Panc1 (cell line): ENCODE results near the gene LY6G5B. TPM values are rescaled to one million over a fixed set of nuclear protein-coding genes. Genes with fewer than 3 reads are reported as not detected.

Experiments
- ATAC-seq: fragments of 200-7000 bp; cut with Tn5 transposase; 2 replicates; pipeline ENCODE4 v1.9.1; 2020; ENCODE audit warnings: mild to moderate bottlenecking, moderate library complexity
- BruUV-seq: library from RNA; stranded (reverse); fragments of 400-500 nt; replicated peaks from 2 replicates; lab custom pipeline; 2021; lab: Mats Ljungman, UMichigan
- CTCF ChIA-PET: fragments of 300-600 bp; sonication (Branson Sonifier 250); formaldehyde crosslinking; loops from one replicate; lab custom pipeline; 2022; ENCODE audit warnings: antibody characterized with exemption; lab: Charles Lee
- POLR2A ChIA-PET: fragments of 300-600 bp; sonication (Branson Sonifier 250); formaldehyde crosslinking; loops from one replicate; lab custom pipeline; 2022; ENCODE audit warnings: antibody characterized with exemption; lab: Charles Lee
- DNase-seq: peaks from one replicate; pipeline ENCODE4 v3.0.0-alpha.2; 2010; ENCODE audit warnings: low read depth, low spot score
- H3K27ac ChIP-seq: 2 replicates; pipeline ENCODE4 v1.5.1; 2011; ENCODE audit warnings: mild to moderate bottlenecking, low read length, inconsistent platforms
- H3K27me3 ChIP-seq: fragments of 200-500 bp; sonication (Bioruptor generic); 2 replicates; pipeline ENCODE4 v1.6.0; 2014; ENCODE audit warnings: low read length, inconsistent platforms; ENCODE audit not compliant: control insufficient read depth, insufficient read depth
- H3K36me3 ChIP-seq: fragments of 200-500 bp; sonication (Bioruptor generic); 2 replicates; pipeline ENCODE4 v1.5.1; 2014; ENCODE audit warnings: inconsistent platforms, mild to moderate bottlenecking, low read length, moderate library complexity; ENCODE audit not compliant: control insufficient read depth, insufficient read depth
- H3K4me1 ChIP-seq: 2 replicates; pipeline ENCODE4 v1.5.1; 2011; ENCODE audit warnings: inconsistent platforms, mild to moderate bottlenecking, low read length, moderate library complexity; ENCODE audit not compliant: control insufficient read depth, insufficient read depth
- H3K4me3 ChIP-seq, 2 experiments: 2 replicates each; pipeline ENCODE4 v1.5.1; 2011 to 2012; ENCODE audit warnings: low read depth in 2 of 2, low read length in 2 of 2, mild to moderate bottlenecking in 2 of 2, inconsistent platforms in 1 of 2, moderate library complexity in 1 of 2
- H3K9me3 ChIP-seq: fragments of 200-500 bp; sonication (Bioruptor generic); 2 replicates; pipeline ENCODE4 v1.5.1; 2014; ENCODE audit warnings: low read depth, mild to moderate bottlenecking, inconsistent platforms, low read length, moderate library complexity; ENCODE audit not compliant: control insufficient read depth, insufficient read depth
- CTCF ChIP-seq: fragments of 450-650 bp; IDR thresholded peaks from 2 replicates; pipeline ENCODE4 v1.5.1; 2017; ENCODE audit warnings: mild to moderate bottlenecking
- POLR2AphosphoS5 ChIP-seq: IDR thresholded peaks from 2 replicates; pipeline ENCODE4 v1.6.1; 2012; ENCODE audit warnings: mild to moderate bottlenecking, low read depth, low read length, moderate library complexity
- REST ChIP-seq, 2 experiments: IDR thresholded peaks; 2 replicates each; pipeline ENCODE4 v1.6.1; 2011 to 2012; ENCODE audit warnings: low read depth in 2 of 2, control low read depth in 1 of 2, low read length in 1 of 2, mild to moderate bottlenecking in 1 of 2, moderate library complexity in 1 of 2; ENCODE audit not compliant: insufficient read depth in 1 of 2
- SIN3A ChIP-seq: IDR thresholded peaks from 2 replicates; pipeline ENCODE4 v1.6.1; 2012; ENCODE audit warnings: low read depth, mild to moderate bottlenecking, low read length, moderate library complexity, borderline replicate concordance; ENCODE audit not compliant: insufficient read depth
- TCF7L2 ChIP-seq: IDR thresholded peaks from 2 replicates; pipeline ENCODE4 v1.6.1; 2011; ENCODE audit warnings: mild to moderate bottlenecking, low read depth, low read length, inconsistent platforms
- in situ Hi-C: cut with HindIII; loops from 2 replicates; pipeline ENCODE4 v1.10.0; 2016; ENCODE audit warnings: low sequenced_read_pairs, low pct_unique_long_range_greater_than_20kb
- intact Hi-C: fragments of 100-400 bp; cut with micrococcal nuclease; formaldehyde crosslinking; loops from one replicate; pipeline ENCODE4 v1.10.0; 2022; ENCODE audit not compliant: unreplicated experiment
- total RNA-seq: library from RNA; stranded (reverse); gene quantifications from one replicate; pipeline ENCODE4 v1.2.1, GENCODE V29; 2021; ENCODE audit not compliant: unreplicated experiment

The LY6G5B gene
- total RNA-seq, 1 experiment from 2014 or later: 21.2 TPM

- H3K4me1 ChIP-seq: peaks cover 31% of the 10 kb centered on the region
- CTCF ChIA-PET: interaction anchor here (0.7 kb wide), 1 partner anchor 9 kb away, joined by 6 read pairs; no protein-coding TSS in a partner anchor
- in situ Hi-C loops (no loop called here), intact Hi-C loops (no loop called here)
- POLR2A ChIA-PET: interaction anchor here (0.6 to 2.3 kb wide), 4 partner anchors 8 to 441 kb away, joined by 3 to 10 read pairs (median 6); partner anchors contain the start of genes BAG6 and HSPA1B
- DNase-seq (no peak), ATAC-seq (peak; percentile 89)
- H3K27me3 ChIP-seq: no peaks in the 10 kb centered on the region
- TF ChIP-seq POLR2AphosphoS5 (peak; percentile 92), REST (IDR thresholded peaks at IDR 0.05; ENCODE audit: insufficient read depth in 1 of 2, low read depth in 2 of 2, low read length in 1 of 2) (peak in 1 of 2 experiments; percentile 50; a peak in 1 of 4 replicates), CTCF (no peak), SIN3A (peak; percentile 47; the same call in 1 of the 2 replicates), TCF7L2 (no peak)
- H3K36me3 ChIP-seq: peaks cover 5% of the 10 kb centered on the region; the same call in 1 of the 2 replicates
- H3K27ac ChIP-seq: peak within 1 kb of the TSS; percentile 98
- no TSS peak for BruUV-seq
- H3K4me3 ChIP-seq: peak within 1 kb of the TSS; percentile 99
- no peaks in the 10 kb centered on the region for H3K9me3 ChIP-seq
Measured at GRCh38 chr6:31660381-31661261, 9.2 kb upstream of the LY6G5B start, which contains the start of gene C6orf47. Gene C6orf47, minus strand, starts transcription at chr6:31660778. Its CDS starts 831 bp downstream, at chr6:31659947.

- ATAC-seq (no peak), DNase-seq (no peak)
- TF ChIP-seq REST (IDR thresholded peaks at IDR 0.05; ENCODE audit: insufficient read depth in 1 of 2, low read depth in 2 of 2, low read length in 1 of 2) (no peak), SIN3A (no peak), TCF7L2 (no peak), POLR2AphosphoS5 (no peak), CTCF (no peak)
- peak overlapping the region; percentile 99 for H3K4me3 ChIP-seq
- CTCF ChIA-PET: interaction anchor here (0.7 kb wide), 1 partner anchor 9 kb away, joined by 6 read pairs; no protein-coding TSS in a partner anchor
- no peaks in the 10 kb centered on the region for H3K9me3 ChIP-seq
- intact Hi-C loops (no loop called here), in situ Hi-C loops (no loop called here)
- H3K27me3 ChIP-seq: no peaks in the 10 kb centered on the region
- H3K27ac ChIP-seq: peak overlapping the region; percentile 98
- BruUV-seq: no TSS peak
- H3K4me1 ChIP-seq: peaks cover 31% of the 10 kb centered on the region
- POLR2A ChIA-PET: interaction anchor here (0.6 to 2.3 kb wide), 4 partner anchors 9 to 440 kb away, joined by 3 to 10 read pairs (median 6); partner anchors contain the start of genes BAG6 and HSPA1B
- H3K36me3 ChIP-seq: peaks cover 10% of the 10 kb centered on the region; the same call in 1 of the 2 replicates
Measured at GRCh38 chr6:31661262-31662123, 8.3 kb upstream of the LY6G5B start.
